Natural killer cell (primary cell): ENCODE results near the gene PPP1R14D. TPM values are rescaled to one million over a fixed set of nuclear protein-coding genes. Genes with fewer than 3 reads are reported as not detected.

Experiments
- ATAC-seq, 3 donors: fragments of 150-1000 bp in 2 of 3; fragments of 200-7000 bp in 1 of 3; cut with Tn5 transposase; 1 replicate in 1 of 3; 2 replicates in 2 of 3; pipeline ENCODE4 v1.10.0; 2021; ENCODE audit warnings: mild to moderate bottlenecking in 2 of 3, moderate library complexity in 2 of 3
- DNase-seq, 2 donors: peaks; one replicate each; pipeline versions ENCODE4 v3.0.0 to v3.0.0-alpha.2; 2013 to 2021; ENCODE audit warnings: mixed read lengths in 1 of 2
- H3K27ac ChIP-seq: one replicate; pipeline ENCODE4 v1.5.1; 2013; ENCODE audit warnings: mild to moderate bottlenecking, low read length
- H3K27me3 ChIP-seq: one replicate; pipeline ENCODE4 v1.6.1; 2013; ENCODE audit warnings: low read length; ENCODE audit not compliant: control insufficient read depth, insufficient read depth
- H3K36me3 ChIP-seq: one replicate; pipeline ENCODE4 v1.6.1; 2013; ENCODE audit warnings: low read length; ENCODE audit not compliant: control insufficient read depth, insufficient read depth
- H3K4me1 ChIP-seq: one replicate; pipeline ENCODE4 v1.6.1; 2013; ENCODE audit warnings: low read length; ENCODE audit not compliant: control insufficient read depth, insufficient read depth
- H3K4me3 ChIP-seq: one replicate; pipeline ENCODE4 v1.5.1; 2013; ENCODE audit warnings: low read length
- H3K9me3 ChIP-seq: one replicate; pipeline ENCODE4 v1.6.1; 2013; ENCODE audit warnings: low read length; ENCODE audit not compliant: control insufficient read depth, insufficient read depth
- H3K27ac Mint-ChIP-seq, 2 donors: one replicate each; pipeline ENCODE4 v1.8.0; 2022; ENCODE audit warnings: mild to moderate bottlenecking in 2 of 2, mixed read lengths in 2 of 2, moderate library complexity in 1 of 2
- H3K27me3 Mint-ChIP-seq, 2 donors: one replicate each; pipeline ENCODE4 v1.8.0; 2022; ENCODE audit warnings: low read depth in 2 of 2, mixed read lengths in 2 of 2
- H3K36me3 Mint-ChIP-seq: one replicate; pipeline ENCODE4 v1.8.0; 2022; ENCODE audit warnings: mixed read lengths
- H3K4me1 Mint-ChIP-seq, 2 donors: one replicate each; pipeline ENCODE4 v1.8.0; 2022; ENCODE audit warnings: mixed read lengths in 2 of 2
- H3K4me3 Mint-ChIP-seq: one replicate; pipeline ENCODE4 v1.8.0; 2022; ENCODE audit warnings: mild to moderate bottlenecking, moderate library complexity, mixed read lengths
- H3K9me3 Mint-ChIP-seq, 2 donors: one replicate each; pipeline ENCODE4 v1.8.0; 2022; ENCODE audit warnings: mixed read lengths in 2 of 2
- WGBS: methylation state at CpG from one replicate; pipeline ENCODE4 v1.1.7; 2013; ENCODE audit warnings: missing lambda C conversion rate; ENCODE audit not compliant: insufficient coverage; 5-methylcytosine and 5-hydroxymethylcytosine counted together
- intact Hi-C: fragments of 100-400 bp; cut with micrococcal nuclease; formaldehyde crosslinking; loops from one replicate; pipeline ENCODE4 v1.14.2; 2022
- total RNA-seq, 4 donors: library from RNA; stranded (reverse); fragments of 120-200 nt in 1 of 4; gene quantifications; one replicate each; pipeline versions ENCODE4 v1.2.3 to v1.2.4, GENCODE V29; 2013 to 2022
- TF ChIP-seq, protein P1 (sequence below): fragments of 200-600 bp; IDR thresholded peaks from one replicate; pipeline ENCODE4 v1.8.0; 2022; ENCODE audit warnings: antibody characterized with exemption

PPP1R14D gene
- total RNA-seq, 3 donors from 2014 or later (not counting 1 experiment from before 2014, with no cell fraction given), result not detected

DNA sequence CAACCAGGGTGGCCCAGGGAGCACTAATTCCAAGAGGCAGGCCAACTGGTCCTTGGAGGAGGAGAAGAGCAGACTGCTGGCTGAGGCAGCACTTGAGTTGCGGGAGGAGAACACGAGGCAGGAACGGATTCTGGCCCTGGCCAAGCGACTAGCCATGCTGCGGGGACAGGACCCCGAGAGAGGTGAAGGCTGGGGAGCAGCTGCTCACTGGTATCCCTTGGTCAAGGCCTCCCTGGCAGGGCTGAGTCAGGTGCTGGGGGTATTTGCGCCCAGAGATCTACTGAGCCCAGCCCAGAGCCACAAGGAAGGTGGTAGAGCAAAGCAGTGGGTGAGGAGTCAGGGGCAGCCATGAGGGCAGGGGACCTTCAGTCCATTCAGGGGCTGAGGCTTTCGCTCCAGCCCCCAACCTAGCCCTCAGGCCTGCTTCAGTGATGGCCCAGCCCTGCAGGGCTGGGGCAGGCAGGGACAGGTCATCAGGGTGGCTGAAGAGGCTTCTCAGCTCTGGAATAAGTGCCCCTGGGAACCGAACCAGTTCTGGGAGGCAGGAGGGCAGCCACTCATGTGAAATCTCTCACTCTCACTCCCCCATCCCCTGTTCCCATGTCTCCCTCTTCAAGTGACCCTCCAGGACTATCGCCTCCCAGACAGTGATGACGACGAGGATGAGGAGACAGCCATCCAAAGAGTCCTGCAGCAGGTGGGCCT, 15.6 kb downstream of the PPP1R14D start:
- WGBS, result 98% methylated on average over 12 of the region's 12 CpGs
- H3K27ac ChIP-seq, result no peak overlapping the region
- H3K36me3 ChIP-seq, result peaks cover 21% of the 10 kb centered on the region
- H3K4me1 ChIP-seq, result peaks cover 5% of the 10 kb centered on the region
- peaks cover 5% of the 10 kb centered on the region in 2 donors for H3K4me1 Mint-ChIP-seq
- no peaks in the 10 kb centered on the region for H3K27me3 Mint-ChIP-seq
- no peaks in the 10 kb centered on the region for H3K36me3 Mint-ChIP-seq
- H3K27me3 ChIP-seq, result no peaks in the 10 kb centered on the region
- H3K27ac Mint-ChIP-seq, result no peak overlapping the region
- intact Hi-C loops, result no loop called here
- H3K9me3 ChIP-seq, result no peaks in the 10 kb centered on the region
- TF ChIP-seq, protein P1, sequence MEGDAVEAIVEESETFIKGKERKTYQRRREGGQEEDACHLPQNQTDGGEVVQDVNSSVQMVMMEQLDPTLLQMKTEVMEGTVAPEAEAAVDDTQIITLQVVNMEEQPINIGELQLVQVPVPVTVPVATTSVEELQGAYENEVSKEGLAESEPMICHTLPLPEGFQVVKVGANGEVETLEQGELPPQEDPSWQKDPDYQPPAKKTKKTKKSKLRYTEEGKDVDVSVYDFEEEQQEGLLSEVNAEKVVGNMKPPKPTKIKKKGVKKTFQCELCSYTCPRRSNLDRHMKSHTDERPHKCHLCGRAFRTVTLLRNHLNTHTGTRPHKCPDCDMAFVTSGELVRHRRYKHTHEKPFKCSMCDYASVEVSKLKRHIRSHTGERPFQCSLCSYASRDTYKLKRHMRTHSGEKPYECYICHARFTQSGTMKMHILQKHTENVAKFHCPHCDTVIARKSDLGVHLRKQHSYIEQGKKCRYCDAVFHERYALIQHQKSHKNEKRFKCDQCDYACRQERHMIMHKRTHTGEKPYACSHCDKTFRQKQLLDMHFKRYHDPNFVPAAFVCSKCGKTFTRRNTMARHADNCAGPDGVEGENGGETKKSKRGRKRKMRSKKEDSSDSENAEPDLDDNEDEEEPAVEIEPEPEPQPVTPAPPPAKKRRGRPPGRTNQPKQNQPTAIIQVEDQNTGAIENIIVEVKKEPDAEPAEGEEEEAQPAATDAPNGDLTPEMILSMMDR, result no peak
- no peak overlapping the region for H3K4me3 Mint-ChIP-seq
- no peaks in the 10 kb centered on the region for H3K9me3 Mint-ChIP-seq
- DNase-seq, result no peak
- no peak overlapping the region for H3K4me3 ChIP-seq
- ATAC-seq, result no peak

DNA sequence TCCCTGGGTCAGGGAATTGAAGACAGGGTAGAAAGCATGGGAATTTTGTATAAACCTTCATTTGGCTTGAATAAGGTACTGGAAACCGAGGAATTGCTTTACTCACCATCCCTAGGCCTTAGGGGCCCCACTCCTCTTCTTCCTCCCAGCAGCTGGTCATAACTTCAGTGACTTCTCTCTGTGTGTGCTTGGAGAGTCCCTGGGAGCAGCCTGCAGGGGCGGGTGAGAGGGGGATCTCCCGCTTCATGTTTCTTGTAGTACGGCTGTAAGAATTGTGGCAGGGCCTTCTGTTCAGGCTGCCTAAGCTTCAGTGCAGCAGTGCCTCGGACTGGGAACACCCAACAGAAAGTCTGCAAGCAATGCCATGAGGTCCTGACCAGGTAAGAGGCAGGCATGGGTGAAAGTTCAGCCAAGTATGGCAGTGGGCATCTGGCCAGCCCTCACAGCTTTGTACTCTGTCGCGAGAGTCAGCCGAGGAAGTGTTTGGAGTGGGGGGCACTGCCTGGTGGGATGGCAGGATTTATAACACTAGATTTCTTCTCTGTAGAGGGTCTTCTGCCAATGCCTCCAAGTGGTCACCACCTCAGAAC, 19.6 kb downstream of the PPP1R14D start:
- H3K36me3 ChIP-seq, result peaks cover 14% of the 10 kb centered on the region
- WGBS, result 93% methylated on average over 8 of the region's 8 CpGs
- H3K36me3 Mint-ChIP-seq, result no peaks in the 10 kb centered on the region
- peaks cover 20% of the 10 kb centered on the region for H3K4me1 ChIP-seq
- no peaks in the 10 kb centered on the region for H3K9me3 ChIP-seq
- TF ChIP-seq, protein P1, result no peak
- H3K27me3 Mint-ChIP-seq, result no peaks in the 10 kb centered on the region
- no peak overlapping the region for H3K4me3 ChIP-seq
- DNase-seq, result no peak
- H3K27ac Mint-ChIP-seq, result no peak overlapping the region
- no peak overlapping the region for H3K27ac ChIP-seq
- ATAC-seq, result no peak
- peaks cover 19 to 21% of the 10 kb centered on the region in 2 donors for H3K4me1 Mint-ChIP-seq
- no peaks in the 10 kb centered on the region for H3K9me3 Mint-ChIP-seq
- H3K4me3 Mint-ChIP-seq, result peak overlapping the region; percentile 100
- no peaks in the 10 kb centered on the region for H3K27me3 ChIP-seq
- intact Hi-C loops, result no loop called here

DNA sequence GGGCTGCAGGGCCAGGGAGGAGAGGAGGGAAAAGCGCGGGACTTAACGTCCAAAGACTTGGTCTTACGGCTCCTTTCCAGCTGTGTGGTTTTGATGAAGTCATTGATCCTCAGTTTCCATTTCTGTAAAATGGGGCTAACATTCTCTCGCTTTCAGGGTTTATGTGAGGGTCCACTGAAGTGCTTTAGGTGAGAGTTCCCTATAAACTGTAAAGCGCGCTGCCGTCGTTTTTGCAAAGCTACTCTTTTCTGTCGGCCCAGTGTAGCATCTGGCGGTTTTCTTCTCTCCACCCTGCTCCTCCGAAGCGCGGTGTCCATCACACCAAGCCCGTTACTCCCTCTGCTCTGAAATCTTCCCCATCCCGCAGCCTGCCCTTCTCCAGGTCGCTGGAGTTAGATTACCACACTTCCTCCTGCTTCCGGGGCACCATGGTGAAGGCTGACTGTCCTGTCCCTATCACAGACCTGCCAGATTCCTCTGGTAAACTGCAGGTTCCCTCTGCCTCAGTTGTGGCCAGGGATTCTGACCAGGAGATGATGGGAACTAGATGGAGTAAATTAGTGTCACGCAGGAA, 20.5 kb downstream of the PPP1R14D start:
- intact Hi-C loops, result loop anchor here (1.0 to 2.0 kb wide), 3 partner anchors 43 to 113 kb away; partner anchors contain the start of genes RAD51 and RMDN3
- H3K9me3 ChIP-seq, result no peaks in the 10 kb centered on the region
- no peak for ATAC-seq
- peaks cover 20% of the 10 kb centered on the region for H3K4me1 ChIP-seq
- peak overlapping the region; percentile 100 for H3K4me3 Mint-ChIP-seq
- H3K27me3 Mint-ChIP-seq, result no peaks in the 10 kb centered on the region
- H3K27ac Mint-ChIP-seq, result peak overlapping the region in 1 of 2 donors; percentile 98
- H3K36me3 Mint-ChIP-seq, result no peaks in the 10 kb centered on the region
- TF ChIP-seq, protein P1, result no peak
- H3K9me3 Mint-ChIP-seq, result no peaks in the 10 kb centered on the region
- H3K4me1 Mint-ChIP-seq, result peaks cover 19 to 21% of the 10 kb centered on the region in 2 donors
- peaks cover 6% of the 10 kb centered on the region for H3K36me3 ChIP-seq
- H3K4me3 ChIP-seq, result peak overlapping the region; percentile 99
- DNase-seq, result no peak
- H3K27me3 ChIP-seq, result no peaks in the 10 kb centered on the region
- H3K27ac ChIP-seq, result no peak overlapping the region
- 9% methylated on average over 19 of the region's 19 CpGs for WGBS
